ENCODE measurements around the gene FRAS1. TPM values are rescaled to one million over a fixed set of nuclear protein-coding genes. Genes with fewer than 3 reads are reported as not detected.

Gene FRAS1
- total and polyA plus RNA-seq, 2 donors (not counting 3 experiments of a cell fraction or from before 2014, with no cell fraction given): 1.4 to 3.6 TPM

GRCh38 chr4:78331186-78331585 is 274.1 kb downstream of the FRAS1 start:
- dilution Hi-C loops (cut with MboI; ENCODE audit: extremely low pct_ligation_motif_present, low sequenced_read_pairs) (no loop called here), intact Hi-C loops (cut with micrococcal nuclease) (no loop called here)
- Histone ChIP-seq H2AFZ (ENCODE audit: low read depth, low read length) (no peak overlapping the region), H3K79me2 (ENCODE audit: control insufficient read depth, insufficient read depth, low read length) (no peaks in the 10 kb centered on the region), H3K36me3 (ENCODE audit: control insufficient read depth in 2 of 2, extremely low read depth in 1 of 2, insufficient read depth in 2 of 2, low read length in 2 of 2) (no peaks in the 10 kb centered on the region), H3K9me1 (replicated peaks; ENCODE audit: control insufficient read depth, extremely low read depth, insufficient read depth, low read length) (no peaks in the 10 kb centered on the region), H3K27me3 (ENCODE audit: control insufficient read depth in 2 of 2, insufficient read depth in 2 of 2, low read length in 2 of 2) (no peaks in the 10 kb centered on the region), H3K4me3 (replicated peaks in 1 of 3; ENCODE audit: insufficient read depth in 1 of 3, low read depth in 1 of 3, low read length in 3 of 3) (no peak overlapping the region), H3K4me2 (ENCODE audit: insufficient read depth, low read length) (no peak overlapping the region), H3K4me1 (ENCODE audit: control insufficient read depth, extremely low read depth, insufficient read depth, low read length) (no peaks in the 10 kb centered on the region), H3K9ac (replicated peaks; ENCODE audit: extremely low read depth, insufficient read depth, low read length) (no peak overlapping the region), H3K27ac (ENCODE audit: insufficient read depth, low read depth, low read length) (no peak overlapping the region), H3K9me3 (replicated peaks; ENCODE audit: control insufficient read depth, insufficient read depth, low read length) (no peaks in the 10 kb centered on the region), H4K20me1 (replicated peaks; ENCODE audit: control insufficient read depth, extremely low read depth, insufficient read depth, low read length) (no peaks in the 10 kb centered on the region)
- FAIRE-seq: no peak
- BruUV-seq (replicated peaks): no TSS peak
- CTCF ChIA-PET: no interaction called here
- no peak for DNase-seq (ENCODE audit: low read depth, low spot score)
- POLR2A ChIA-PET: no interaction called here
- TF ChIP-seq POLR2AphosphoS5 (IDR thresholded peaks at IDR 0.05; ENCODE audit: insufficient read depth, low read depth, low read length): no peak
- TF ChIP-seq FOS (IDR thresholded peaks at IDR 0.05; ENCODE audit: borderline replicate concordance, insufficient read depth, low read length): no peak
- TF ChIP-seq CTCF (IDR thresholded peaks at IDR 0.05; ENCODE audit: extremely low read depth in 1 of 2, insufficient read depth in 1 of 2, low read depth in 1 of 2, low read length in 2 of 2): no peak

- no peaks in the 10 kb centered on the region for H3K79me2 ChIP-seq (ENCODE audit: control insufficient read depth, insufficient read depth, low read length)
- H3K4me3 ChIP-seq (replicated peaks in 1 of 3; ENCODE audit: insufficient read depth in 1 of 3, low read depth in 1 of 3, low read length in 3 of 3): no peak overlapping the region
- no peaks in the 10 kb centered on the region for H3K4me1 ChIP-seq (ENCODE audit: control insufficient read depth, extremely low read depth, insufficient read depth, low read length)
- no peak overlapping the region for H3K4me2 ChIP-seq (ENCODE audit: insufficient read depth, low read length)
- H3K27me3 ChIP-seq (ENCODE audit: control insufficient read depth in 2 of 2, insufficient read depth in 2 of 2, low read length in 2 of 2): no peaks in the 10 kb centered on the region
- no peaks in the 10 kb centered on the region for H4K20me1 ChIP-seq (replicated peaks; ENCODE audit: control insufficient read depth, extremely low read depth, insufficient read depth, low read length)
- BruUV-seq (replicated peaks): no TSS peak
- no peak overlapping the region for H3K9ac ChIP-seq (replicated peaks; ENCODE audit: extremely low read depth, insufficient read depth, low read length)
- no peaks in the 10 kb centered on the region for H3K36me3 ChIP-seq (ENCODE audit: control insufficient read depth in 2 of 2, extremely low read depth in 1 of 2, insufficient read depth in 2 of 2, low read length in 2 of 2)
- ChIA-PET CTCF (interaction anchor here (1.7 kb wide), 1 partner anchor 23 kb away, joined by 5 read pairs; no protein-coding TSS in a partner anchor), POLR2A (no interaction called here)
- dilution Hi-C loops (cut with MboI; ENCODE audit: extremely low pct_ligation_motif_present, low sequenced_read_pairs) (no loop called here), intact Hi-C loops (cut with micrococcal nuclease) (no loop called here)
- no peak for FAIRE-seq
- DNase-seq (ENCODE audit: low read depth, low spot score): no peak
- H2AFZ ChIP-seq (ENCODE audit: low read depth, low read length): no peak overlapping the region
- H3K27ac ChIP-seq (ENCODE audit: insufficient read depth, low read depth, low read length): no peak overlapping the region
- no peaks in the 10 kb centered on the region for H3K9me1 ChIP-seq (replicated peaks; ENCODE audit: control insufficient read depth, extremely low read depth, insufficient read depth, low read length)
- H3K9me3 ChIP-seq (replicated peaks; ENCODE audit: control insufficient read depth, insufficient read depth, low read length): no peaks in the 10 kb centered on the region
- no peak for TF ChIP-seq EZH2 (IDR thresholded peaks at IDR 0.05; ENCODE audit: borderline replicate concordance, low read depth, low read length, severe bottlenecking)
- TF ChIP-seq POLR2A (IDR thresholded peaks at IDR 0.05; ENCODE audit: low read depth, low read length): no peak
- no peak for TF ChIP-seq FOS (IDR thresholded peaks at IDR 0.05; ENCODE audit: borderline replicate concordance, insufficient read depth, low read length)
- no peak for TF ChIP-seq CTCF (IDR thresholded peaks at IDR 0.05; ENCODE audit: extremely low read depth in 1 of 2, insufficient read depth in 1 of 2, low read depth in 1 of 2, low read length in 2 of 2)
- TF ChIP-seq GATA2 (IDR thresholded peaks at IDR 0.05; ENCODE audit: insufficient read depth, insufficient read length, low read depth, low read length): no peak
- TF ChIP-seq POLR2AphosphoS5 (IDR thresholded peaks at IDR 0.05; ENCODE audit: insufficient read depth, low read depth, low read length): no peak
- no peak for TF ChIP-seq MYC (IDR thresholded peaks at IDR 0.05; ENCODE audit: low read depth, low read length)
- TF ChIP-seq JUN (IDR thresholded peaks at IDR 0.05; ENCODE audit: borderline replicate concordance, insufficient read depth, insufficient read length, low read depth): no peak
- no peak for TF ChIP-seq MAX (IDR thresholded peaks at IDR 0.05; ENCODE audit: insufficient read depth, insufficient read length)
These were observed 274.8 kb downstream of the FRAS1 start for GRCh38 chr4:78331965-78332364.

Measured in endothelial cell of umbilical vein (primary cell).